Lung (tissue), 12 donors: ENCODE results near the gene KIAA2012. TPM values are rescaled to one million over a fixed set of nuclear protein-coding genes. Genes with fewer than 3 reads are reported as not detected.

Experiments
- ATAC-seq: fragments of 200-7000 bp; cut with Tn5 transposase; one replicate; pipeline ENCODE4 v1.9.1; 2020; ENCODE audit warnings: moderate number of reproducible peaks; ENCODE audit not compliant: insufficient read depth, low FRiP score
- DNase-seq, 3 donors: peaks; one replicate each; pipeline ENCODE4 v3.0.0-alpha.2; 2013 to 2017
- H3K27ac ChIP-seq, 2 donors: one replicate each; pipeline ENCODE4 v1.5.1; 2013; ENCODE audit warnings: mild to moderate bottlenecking in 2 of 2, moderate library complexity in 2 of 2, control low read depth in 1 of 2, inconsistent platforms in 1 of 2, low read depth in 1 of 2, low read length in 1 of 2
- H3K27me3 ChIP-seq, 3 donors: one replicate each; pipeline ENCODE4 v1.5.1; 2013; ENCODE audit warnings: low read length in 2 of 3; ENCODE audit not compliant: control insufficient read depth in 3 of 3, insufficient read depth in 3 of 3
- H3K36me3 ChIP-seq, 4 donors: one replicate each; pipeline ENCODE4 v1.5.1; 2013; ENCODE audit warnings: low read length in 4 of 4, mild to moderate bottlenecking in 1 of 4, moderate library complexity in 1 of 4; ENCODE audit not compliant: control insufficient read depth in 4 of 4, insufficient read depth in 4 of 4
- H3K4me1 ChIP-seq, 5 donors: one replicate each; pipeline ENCODE4 v1.5.1; 2013; ENCODE audit warnings: low read length in 5 of 5, mild to moderate bottlenecking in 2 of 5, moderate library complexity in 1 of 5; ENCODE audit not compliant: control insufficient read depth in 5 of 5, insufficient read depth in 5 of 5
- H3K4me3 ChIP-seq: one replicate; pipeline ENCODE4 v1.5.1; 2013; ENCODE audit warnings: mild to moderate bottlenecking, control low read depth, moderate library complexity
- H3K9ac ChIP-seq, 2 donors: one replicate each; pipeline ENCODE4 v1.5.1; 2013; ENCODE audit warnings: low read length in 2 of 2, control low read depth in 1 of 2; ENCODE audit not compliant: insufficient read depth in 1 of 2
- H3K9me3 ChIP-seq, 4 donors: one replicate each; pipeline ENCODE4 v1.5.1; 2013; ENCODE audit warnings: low read length in 3 of 4, mild to moderate bottlenecking in 1 of 4, moderate library complexity in 1 of 4; ENCODE audit not compliant: control insufficient read depth in 4 of 4, insufficient read depth in 3 of 4
- CTCF ChIP-seq: IDR thresholded peaks from 2 replicates; pipeline ENCODE4 v1.5.1; 2012; ENCODE audit warnings: mild to moderate bottlenecking; ENCODE audit errors: control extremely low read depth, extremely low read depth
- WGBS, 2 donors: extraction: QIAGEN DNeasy Blood & Tissue Kit; methylation state at CpG; one replicate each; pipeline ENCODE4 v1.1.7; 2013; 5-methylcytosine and 5-hydroxymethylcytosine counted together
- polyA plus RNA-seq, 2 donors: library from polyadenylated mRNA; stranded (reverse); fragments of 200-250 nt; gene quantifications; one replicate each; pipeline ENCODE4 v1.2.1, GENCODE V29; 2013
- total RNA-seq, 2 donors: library from RNA; depleted of rRNA in 1 of 2; stranded (reverse); fragments of >200 nt in 1 of 2; gene quantifications; one replicate each; pipeline ENCODE4 v1.2.1, GENCODE V29; 2014 to 2021
- donor health status: control.
- donor health status: control.
- donor health status: Bipolar disorder and iron deficiency.
- donor health status: healthy.
- donor health status: DM: yes; HTN: yes; CAD: no.

KIAA2012 gene
- total and polyA plus RNA-seq, 4 donors, result 0.69 to 8.5 (median 3.6) TPM

- H3K27ac ChIP-seq, result no peak overlapping the region
These were observed 37.4 kb downstream of the KIAA2012 start for GRCh38 chr2:202110491-202110890.

GRCh38 chr2:202112041-202112440, 39.0 kb downstream of the KIAA2012 start:
- TF ChIP-seq CTCF, result no peak
- Histone ChIP-seq H3K4me3 (no peak overlapping the region), H3K9ac (no peak overlapping the region), H3K36me3 (no peaks in the 10 kb centered on the region), H3K27me3 (no peaks in the 10 kb centered on the region), H3K9me3 (peaks cover 0 to 2% (median 0%) of the 10 kb centered on the region in 4 donors), H3K27ac (no peak overlapping the region), H3K4me1 (peaks cover 0 to 12% (median 0%) of the 10 kb centered on the region in 5 donors)
- 94 to 96% methylated on average over 7 of the region's 7 CpGs for WGBS, 2 donors
- DNase-seq (no peak), ATAC-seq (no peak)

More at GRCh38 chr2:202110491-202110890, 37.4 kb downstream of the KIAA2012 start:
- Histone ChIP-seq H3K9ac (no peak overlapping the region), H3K27me3 (no peaks in the 10 kb centered on the region), H3K4me3 (no peak overlapping the region), H3K9me3 (no peaks in the 10 kb centered on the region), H3K36me3 (no peaks in the 10 kb centered on the region), H3K4me1 (peaks cover 0 to 12% (median 0%) of the 10 kb centered on the region in 5 donors)
- DNase-seq (no peak), ATAC-seq (no peak)
- no peak for TF ChIP-seq CTCF
- WGBS, 2 donors, result 55 to 58% methylated on average over 1 of the region's 1 CpG

GRCh38 chr2:202113571-202114142, 40.6 kb downstream of the KIAA2012 start:
- Histone ChIP-seq H3K4me3 (no peak overlapping the region), H3K9ac (no peak overlapping the region), H3K9me3 (peaks cover 0 to 4% (median 0%) of the 10 kb centered on the region in 4 donors), H3K4me1 (peaks cover 0 to 12% (median 0%) of the 10 kb centered on the region in 5 donors), H3K36me3 (no peaks in the 10 kb centered on the region), H3K27me3 (no peaks in the 10 kb centered on the region), H3K27ac (no peak overlapping the region)
- no peak for DNase-seq
- TF ChIP-seq CTCF, result no peak
- WGBS, 2 donors, result 76 to 80% methylated on average over 6 of the region's 6 CpGs
- no peak for ATAC-seq

- no peak for TF ChIP-seq CTCF
- Histone ChIP-seq H3K9ac (no peak overlapping the region), H3K36me3 (no peaks in the 10 kb centered on the region), H3K9me3 (peaks cover 0 to 4% (median 0%) of the 10 kb centered on the region in 4 donors), H3K27me3 (no peaks in the 10 kb centered on the region), H3K27ac (no peak overlapping the region), H3K4me1 (peaks cover 0 to 11% (median 0%) of the 10 kb centered on the region in 5 donors), H3K4me3 (no peak overlapping the region)
- WGBS, 2 donors, result 89 to 95% methylated on average over 1 of the region's 1 CpG
- ATAC-seq (no peak), DNase-seq (no peak)
These were observed 41.2 kb downstream of the KIAA2012 start for GRCh38 chr2:202114291-202114690.
